Neural progenitor cell (in vitro differentiated cells): Measurements from ENCODE around the gene GPRASP3. TPM values are rescaled to one million over a fixed set of nuclear protein-coding genes. Genes with fewer than 3 reads are reported as not detected.

Experiments
- DNase-seq: peaks from one replicate; pipeline ENCODE4 v3.0.0-alpha.2; 2016; ENCODE audit warnings: low spot score
- H2AFZ ChIP-seq: fragments of 200-600 bp; sonication (generic); replicated peaks from 2 replicates; pipeline ENCODE4 v1.6.1; 2016; ENCODE audit warnings: antibody characterized with exemption
- H3F3A ChIP-seq: fragments of 200-600 bp; sonication (generic); 2 replicates; pipeline ENCODE4 v1.6.1; 2016; ENCODE audit warnings: antibody characterized with exemption, low read depth
- H3K27ac ChIP-seq: fragments of 200-600 bp; sonication (generic); 2 replicates; pipeline ENCODE4 v1.5.1; 2016; ENCODE audit warnings: mild to moderate bottlenecking
- H3K27me3 ChIP-seq: fragments of 200-600 bp; sonication (generic); 2 replicates; pipeline ENCODE4 v1.6.1; 2016; ENCODE audit warnings: mild to moderate bottlenecking, moderate library complexity
- H3K36me3 ChIP-seq: fragments of 200-600 bp; sonication (generic); 2 replicates; pipeline ENCODE4 v1.5.1; 2016
- H3K4me1 ChIP-seq: fragments of 200-600 bp; sonication (generic); 2 replicates; pipeline ENCODE4 v1.6.1; 2016; ENCODE audit warnings: mixed run types
- H3K4me2 ChIP-seq: fragments of 200-600 bp; sonication (generic); 2 replicates; pipeline ENCODE4 v1.6.1; 2016
- H3K4me3 ChIP-seq: fragments of 200-600 bp; sonication (generic); 2 replicates; pipeline ENCODE4 v1.5.1; 2016
- H3K79me2 ChIP-seq: fragments of 200-600 bp; sonication (generic); 2 replicates; pipeline ENCODE4 v1.6.1; 2016; ENCODE audit warnings: low read depth
- H3K9ac ChIP-seq: fragments of 200-600 bp; sonication (generic); 2 replicates; pipeline ENCODE4 v1.6.1; 2016
- H3K9me3 ChIP-seq: fragments of 200-600 bp; sonication (generic); 2 replicates; pipeline ENCODE4 v1.5.1; 2016; ENCODE audit warnings: low read depth
- H4K20me1 ChIP-seq: fragments of 200-600 bp; sonication (generic); 2 replicates; pipeline ENCODE4 v1.6.1; 2016; ENCODE audit warnings: low read depth
- H3K27ac Mint-ChIP-seq: 3 replicates; pipeline ENCODE4 v1.8.0; 2021; ENCODE audit warnings: mixed read lengths
- H3K27me3 Mint-ChIP-seq: 2 replicates; pipeline ENCODE4 v1.8.0; 2022; ENCODE audit warnings: low read depth, mild to moderate bottlenecking, inconsistent platforms, moderate library complexity, mixed read lengths; ENCODE audit not compliant: insufficient read depth
- H3K36me3 Mint-ChIP-seq: 3 replicates; pipeline ENCODE4 v1.8.0; 2021; ENCODE audit warnings: mixed read lengths
- H3K4me1 Mint-ChIP-seq: 3 replicates; pipeline ENCODE4 v1.8.0; 2021; ENCODE audit warnings: mixed read lengths
- H3K4me3 Mint-ChIP-seq: 3 replicates; pipeline ENCODE4 v1.8.0; 2021; ENCODE audit warnings: mild to moderate bottlenecking, moderate library complexity, mixed read lengths
- H3K9me3 Mint-ChIP-seq: 3 replicates; pipeline ENCODE4 v1.8.0; 2020; ENCODE audit warnings: mixed read lengths
- EZH2 ChIP-seq: fragments of 200-600 bp; sonication (generic); IDR thresholded peaks from 2 replicates; pipeline ENCODE4 v1.6.1; 2017; ENCODE audit warnings: antibody characterized with exemption, mild to moderate bottlenecking, moderate library complexity
- EZH2phosphoT487 ChIP-seq: fragments of 200-600 bp; sonication (generic); IDR thresholded peaks from 2 replicates; pipeline ENCODE4 v1.6.1; 2017; ENCODE audit warnings: antibody characterized with exemption
- total RNA-seq: library from RNA; depleted of rRNA; stranded (reverse); fragments of >200 nt; gene quantifications from 2 replicates; pipeline ENCODE4 v1.2.3, GENCODE V29; 2015; ENCODE audit warnings: low replicate concordance
- TF ChIP-seq, protein P1 (sequence below): fragments of 200-600 bp; sonication (generic); IDR thresholded peaks from 2 replicates; pipeline ENCODE4 v1.5.1; 2017; ENCODE audit warnings: antibody characterized with exemption, mild to moderate bottlenecking

GPRASP3 gene
- total RNA-seq, 1 donor from 2014 or later, result 20.0 TPM

DNA sequence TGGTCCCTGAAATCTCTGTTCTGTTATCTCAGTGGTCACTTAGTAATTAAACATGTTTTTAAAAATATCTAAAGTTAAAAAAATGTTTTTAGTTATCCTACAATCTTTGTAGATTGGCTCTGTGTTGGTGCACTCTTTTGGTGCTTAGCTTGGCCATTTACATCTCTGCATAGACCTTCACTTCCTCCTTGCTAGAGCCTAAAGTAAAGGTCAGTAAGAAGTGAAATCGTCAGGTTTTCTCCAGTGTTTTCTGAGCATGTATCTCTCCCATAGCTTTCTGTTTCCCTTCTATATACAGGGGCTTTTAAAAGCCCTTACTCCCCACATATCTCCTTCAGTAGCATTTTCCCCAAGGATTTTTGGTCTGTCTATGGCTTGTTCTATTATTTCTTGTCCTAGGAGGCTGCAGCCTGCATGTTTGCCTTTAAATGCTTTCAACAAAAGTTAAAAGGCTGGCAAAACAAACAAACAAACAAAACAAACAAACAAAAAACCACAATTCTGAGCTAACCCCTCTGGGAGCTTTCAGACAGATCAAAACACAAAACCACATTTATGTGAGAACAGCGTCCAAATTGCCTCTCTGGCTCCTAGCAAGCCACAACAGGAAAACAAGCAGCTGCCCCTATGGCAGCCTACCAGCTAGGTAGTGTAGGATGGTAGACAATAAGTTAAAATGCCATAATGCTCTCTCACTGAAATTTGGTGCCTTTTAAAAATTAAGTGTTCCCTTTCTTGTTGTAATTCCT lies 35.6 kb upstream of the GPRASP3 start:
- Mint-ChIP-seq H3K4me1 (no peaks in the 10 kb centered on the region), H3K9me3 (peaks cover 48% of the 10 kb centered on the region), H3K27me3 (no peaks in the 10 kb centered on the region), H3K27ac (no peak overlapping the region), H3K36me3 (peaks cover 5% of the 10 kb centered on the region), H3K4me3 (no peak overlapping the region)
- Histone ChIP-seq H3K4me1 (no peaks in the 10 kb centered on the region), H3K27ac (no peak overlapping the region), H2AFZ (no peak overlapping the region), H3K27me3 (no peaks in the 10 kb centered on the region), H3K9ac (no peak overlapping the region), H3K9me3 (peaks cover 6% of the 10 kb centered on the region), H3K4me2 (no peak overlapping the region), H3K79me2 (no peaks in the 10 kb centered on the region), H4K20me1 (no peaks in the 10 kb centered on the region), H3K36me3 (peaks cover 4% of the 10 kb centered on the region), H3F3A (no peaks in the 10 kb centered on the region), H3K4me3 (no peak overlapping the region)
- TF ChIP-seq EZH2, result no peak
- no peak for TF ChIP-seq EZH2phosphoT487
- TF ChIP-seq, protein P1, sequence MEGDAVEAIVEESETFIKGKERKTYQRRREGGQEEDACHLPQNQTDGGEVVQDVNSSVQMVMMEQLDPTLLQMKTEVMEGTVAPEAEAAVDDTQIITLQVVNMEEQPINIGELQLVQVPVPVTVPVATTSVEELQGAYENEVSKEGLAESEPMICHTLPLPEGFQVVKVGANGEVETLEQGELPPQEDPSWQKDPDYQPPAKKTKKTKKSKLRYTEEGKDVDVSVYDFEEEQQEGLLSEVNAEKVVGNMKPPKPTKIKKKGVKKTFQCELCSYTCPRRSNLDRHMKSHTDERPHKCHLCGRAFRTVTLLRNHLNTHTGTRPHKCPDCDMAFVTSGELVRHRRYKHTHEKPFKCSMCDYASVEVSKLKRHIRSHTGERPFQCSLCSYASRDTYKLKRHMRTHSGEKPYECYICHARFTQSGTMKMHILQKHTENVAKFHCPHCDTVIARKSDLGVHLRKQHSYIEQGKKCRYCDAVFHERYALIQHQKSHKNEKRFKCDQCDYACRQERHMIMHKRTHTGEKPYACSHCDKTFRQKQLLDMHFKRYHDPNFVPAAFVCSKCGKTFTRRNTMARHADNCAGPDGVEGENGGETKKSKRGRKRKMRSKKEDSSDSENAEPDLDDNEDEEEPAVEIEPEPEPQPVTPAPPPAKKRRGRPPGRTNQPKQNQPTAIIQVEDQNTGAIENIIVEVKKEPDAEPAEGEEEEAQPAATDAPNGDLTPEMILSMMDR, result no peak
- no peak for DNase-seq

DNA sequence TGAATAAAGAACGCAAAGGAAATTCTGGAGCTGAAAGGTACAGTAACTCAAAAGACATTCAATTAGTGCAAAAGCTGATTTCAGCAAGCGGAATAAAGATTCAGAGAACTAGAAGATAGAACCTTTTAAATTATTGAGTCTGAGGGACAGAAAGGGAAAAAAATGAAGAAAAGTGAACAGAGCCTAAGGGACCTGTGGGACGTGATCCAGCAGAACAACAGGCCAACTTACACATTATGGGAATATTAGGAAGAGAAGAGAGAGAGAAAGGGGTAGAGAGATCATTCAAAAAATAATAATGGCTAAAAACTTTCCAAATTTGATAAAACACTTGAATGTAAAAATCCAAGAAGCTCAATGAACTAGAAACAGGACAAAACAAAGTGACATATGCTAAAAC lies 25.8 kb upstream of the GPRASP3 start:
- no peaks in the 10 kb centered on the region for H3F3A ChIP-seq
- no peak for TF ChIP-seq EZH2
- no peak for TF ChIP-seq EZH2phosphoT487
- TF ChIP-seq, protein P1, result no peak
- H3K4me1 ChIP-seq, result no peaks in the 10 kb centered on the region
- H3K9ac ChIP-seq, result no peak overlapping the region
- H3K79me2 ChIP-seq, result no peaks in the 10 kb centered on the region
- no peaks in the 10 kb centered on the region for H4K20me1 ChIP-seq
- DNase-seq, result no peak
- H3K36me3 ChIP-seq, result no peaks in the 10 kb centered on the region
- Mint-ChIP-seq H3K4me1 (no peaks in the 10 kb centered on the region), H3K4me3 (no peak overlapping the region), H3K27me3 (no peaks in the 10 kb centered on the region), H3K9me3 (peaks cover 19% of the 10 kb centered on the region), H3K36me3 (no peaks in the 10 kb centered on the region), H3K27ac (no peak overlapping the region)
- H3K4me2 ChIP-seq, result no peak overlapping the region
- H2AFZ ChIP-seq, result no peak overlapping the region
- no peaks in the 10 kb centered on the region for H3K27me3 ChIP-seq
- H3K9me3 ChIP-seq, result peaks cover 7% of the 10 kb centered on the region
- no peak overlapping the region for H3K27ac ChIP-seq
- no peak overlapping the region for H3K4me3 ChIP-seq

DNA sequence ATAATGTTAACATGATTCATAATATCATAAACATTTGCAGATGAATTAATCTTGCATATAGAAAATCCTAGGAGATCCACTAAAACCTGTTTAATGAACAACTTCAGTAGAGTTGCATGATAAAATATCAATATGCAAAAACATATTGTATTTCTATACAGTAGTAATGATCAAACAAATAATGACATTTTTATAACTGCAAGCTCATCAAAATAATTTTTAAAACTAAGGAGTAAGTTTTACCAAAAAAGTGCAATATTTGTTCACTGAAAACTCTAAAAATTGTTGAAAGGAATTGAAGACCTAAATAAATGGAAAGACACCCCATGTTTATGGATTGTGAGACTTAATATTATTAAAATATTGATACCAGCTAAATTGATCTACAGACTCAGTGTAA lies 24.2 kb upstream of the GPRASP3 start:
- Histone ChIP-seq H3K79me2 (no peaks in the 10 kb centered on the region), H3K27ac (no peak overlapping the region), H3K9ac (no peak overlapping the region), H2AFZ (no peak overlapping the region), H4K20me1 (no peaks in the 10 kb centered on the region), H3K4me1 (no peaks in the 10 kb centered on the region), H3K4me3 (no peak overlapping the region), H3K27me3 (no peaks in the 10 kb centered on the region), H3K36me3 (no peaks in the 10 kb centered on the region), H3K4me2 (no peak overlapping the region), H3F3A (no peaks in the 10 kb centered on the region), H3K9me3 (peaks cover 7% of the 10 kb centered on the region)
- no peaks in the 10 kb centered on the region for H3K36me3 Mint-ChIP-seq
- DNase-seq, result no peak
- no peak overlapping the region for H3K4me3 Mint-ChIP-seq
- H3K9me3 Mint-ChIP-seq, result peaks cover 12% of the 10 kb centered on the region
- no peaks in the 10 kb centered on the region for H3K27me3 Mint-ChIP-seq
- H3K4me1 Mint-ChIP-seq, result no peaks in the 10 kb centered on the region
- TF ChIP-seq EZH2phosphoT487 (no peak), EZH2 (no peak)
- TF ChIP-seq, protein P1, result no peak
- no peak overlapping the region for H3K27ac Mint-ChIP-seq
